ENCODE data around the gene CAVIN2.

DNA sequence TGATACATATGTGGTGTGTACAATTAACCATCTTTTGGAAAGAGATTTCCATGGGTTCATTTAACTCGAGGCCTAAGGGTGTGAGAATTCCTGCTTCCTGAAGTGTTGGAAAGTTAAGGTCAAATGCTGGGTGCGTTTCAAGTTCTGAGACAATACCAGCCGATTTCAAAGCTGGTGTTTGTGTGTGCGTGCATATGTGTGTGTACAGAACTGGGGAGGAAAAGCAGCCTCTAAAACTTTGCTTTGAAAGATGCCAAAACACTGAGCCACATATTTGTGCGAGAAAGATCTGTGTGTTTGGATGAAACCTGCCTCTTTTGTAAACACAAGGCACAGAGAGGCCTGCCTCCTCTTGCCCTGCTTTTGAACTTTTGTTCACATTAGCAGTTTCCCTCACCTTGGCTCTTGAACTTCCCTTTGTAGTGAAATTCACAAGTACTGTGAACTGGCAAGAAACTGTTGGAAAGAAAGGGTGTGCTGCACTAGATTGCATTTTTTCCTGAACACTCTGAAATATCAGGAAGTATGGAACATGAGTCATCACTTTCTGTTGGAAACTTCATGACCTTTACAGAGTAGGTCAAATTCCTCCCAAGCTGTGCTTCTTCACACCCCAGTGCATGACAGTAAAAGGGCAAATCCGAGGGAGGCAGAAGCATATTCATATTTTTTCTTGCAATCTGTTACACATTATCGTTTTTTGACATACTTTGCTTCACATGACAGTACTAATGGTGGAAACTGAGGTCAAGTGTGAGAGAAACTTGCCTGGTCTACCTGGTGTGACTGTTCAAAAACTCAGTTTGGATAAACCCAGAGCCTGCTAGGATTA is 20.0 kb upstream of the CAVIN2 start:
- TF ChIP-seq HOXD13 (CRISPR knock-in tag; IDR thresholded peaks at IDR 0.05; ENCODE audit: borderline replicate concordance): no peak
- no peak for TF ChIP-seq ZNF76 (tag by site-specific recombination; IDR thresholded peaks at IDR 0.05; ENCODE audit: borderline replicate concordance, low read depth)
- TF ChIP-seq, protein P1, sequence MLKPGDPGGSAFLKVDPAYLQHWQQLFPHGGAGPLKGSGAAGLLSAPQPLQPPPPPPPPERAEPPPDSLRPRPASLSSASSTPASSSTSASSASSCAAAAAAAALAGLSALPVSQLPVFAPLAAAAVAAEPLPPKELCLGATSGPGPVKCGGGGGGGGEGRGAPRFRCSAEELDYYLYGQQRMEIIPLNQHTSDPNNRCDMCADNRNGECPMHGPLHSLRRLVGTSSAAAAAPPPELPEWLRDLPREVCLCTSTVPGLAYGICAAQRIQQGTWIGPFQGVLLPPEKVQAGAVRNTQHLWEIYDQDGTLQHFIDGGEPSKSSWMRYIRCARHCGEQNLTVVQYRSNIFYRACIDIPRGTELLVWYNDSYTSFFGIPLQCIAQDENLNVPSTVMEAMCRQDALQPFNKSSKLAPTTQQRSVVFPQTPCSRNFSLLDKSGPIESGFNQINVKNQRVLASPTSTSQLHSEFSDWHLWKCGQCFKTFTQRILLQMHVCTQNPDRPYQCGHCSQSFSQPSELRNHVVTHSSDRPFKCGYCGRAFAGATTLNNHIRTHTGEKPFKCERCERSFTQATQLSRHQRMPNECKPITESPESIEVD (tag by site-specific recombination; IDR thresholded peaks at IDR 0.05): no peak
- TF ChIP-seq ZBTB8A (tag by site-specific recombination; IDR thresholded peaks at IDR 0.05): no peak

Measured in HEK293 (cell line).